ENCODE results near the gene UTP25. TPM values are rescaled to one million over a fixed set of nuclear protein-coding genes. Genes with fewer than 3 reads are reported as not detected.

Gene UTP25
- total RNA-seq, 2 donors from 2014 or later: 5.2 to 6.4 TPM

- no peaks in the 10 kb centered on the region for H3K4me1 ChIP-seq
- no peak overlapping the region for H3K9ac ChIP-seq (ENCODE audit: low read depth in 2 of 2, low read length in 2 of 2)
- no peak for TF ChIP-seq CTCF (IDR thresholded peaks at IDR 0.05)
- no peaks in the 10 kb centered on the region for H3K27me3 ChIP-seq
- no peak overlapping the region for H3K4me3 ChIP-seq
- intact Hi-C loops (cut with DNase I): no loop called here
- H3K27ac ChIP-seq: no peak overlapping the region
- no peaks in the 10 kb centered on the region for H3K36me3 ChIP-seq
- DNase-seq: no peak
- H3K9me3 ChIP-seq: no peaks in the 10 kb centered on the region
Observed at GRCh38 chr1:209835782-209836298, 8.1 kb downstream of the UTP25 start.

GRCh38 chr1:209837671-209838070, 9.9 kb downstream of the UTP25 start:
- no peak overlapping the region for H3K4me3 ChIP-seq
- no peak overlapping the region for H3K9ac ChIP-seq (ENCODE audit: low read depth in 2 of 2, low read length in 2 of 2)
- no peak overlapping the region for H3K27ac ChIP-seq
- no peaks in the 10 kb centered on the region for H3K36me3 ChIP-seq
- no peaks in the 10 kb centered on the region for H3K27me3 ChIP-seq
- intact Hi-C loops (cut with DNase I): no loop called here
- H3K4me1 ChIP-seq: no peaks in the 10 kb centered on the region
- TF ChIP-seq CTCF (IDR thresholded peaks at IDR 0.05): no peak
- no peaks in the 10 kb centered on the region for H3K9me3 ChIP-seq
- DNase-seq: no peak

- intact Hi-C loops (cut with DNase I): no loop called here
Observed at GRCh38 chr1:209838537-209838936, 10.8 kb downstream of the UTP25 start.

GRCh38 chr1:209839875-209840546, 12.2 kb downstream of the UTP25 start:
- no peaks in the 10 kb centered on the region for H3K9me3 ChIP-seq
- no peak for TF ChIP-seq CTCF (IDR thresholded peaks at IDR 0.05)
- no peaks in the 10 kb centered on the region for H3K4me1 ChIP-seq
- no peak overlapping the region for H3K4me3 ChIP-seq
- no peak for DNase-seq
- no peaks in the 10 kb centered on the region for H3K27me3 ChIP-seq
- intact Hi-C loops (cut with DNase I): no loop called here
- no peak overlapping the region for H3K9ac ChIP-seq (ENCODE audit: low read depth in 2 of 2, low read length in 2 of 2)
- H3K27ac ChIP-seq: no peak overlapping the region
- peaks cover 9% of the 10 kb centered on the region for H3K36me3 ChIP-seq

More at GRCh38 chr1:209838537-209838936, 10.8 kb downstream of the UTP25 start:
- Histone ChIP-seq H3K4me1 (no peaks in the 10 kb centered on the region), H3K9me3 (no peaks in the 10 kb centered on the region), H3K36me3 (peaks cover 4% of the 10 kb centered on the region), H3K27me3 (no peaks in the 10 kb centered on the region), H3K4me3 (no peak overlapping the region), H3K27ac (no peak overlapping the region), H3K9ac (ENCODE audit: low read depth in 2 of 2, low read length in 2 of 2) (no peak overlapping the region)
- DNase-seq: no peak
- TF ChIP-seq CTCF (IDR thresholded peaks at IDR 0.05): no peak

GRCh38 chr1:209840611-209841010, 12.8 kb downstream of the UTP25 start:
- H3K36me3 ChIP-seq: peaks cover 9% of the 10 kb centered on the region
- no peaks in the 10 kb centered on the region for H3K9me3 ChIP-seq
- DNase-seq: no peak
- no peaks in the 10 kb centered on the region for H3K27me3 ChIP-seq
- H3K27ac ChIP-seq: no peak overlapping the region
- no peak overlapping the region for H3K9ac ChIP-seq (ENCODE audit: low read depth in 2 of 2, low read length in 2 of 2)
- intact Hi-C loops (cut with DNase I): no loop called here
- TF ChIP-seq CTCF (IDR thresholded peaks at IDR 0.05): no peak
- no peak overlapping the region for H3K4me3 ChIP-seq
- no peaks in the 10 kb centered on the region for H3K4me1 ChIP-seq

Measured in colonic mucosa (tissue), 4 donors.